HepG2 (cell line): ENCODE data around the gene TAF6. TPM values are rescaled to one million over a fixed set of nuclear protein-coding genes. Genes with fewer than 3 reads are reported as not detected.
A peak's percentile ranks its signal among the peaks of the same experiment; 100 is the strongest.

Experiments
- CC2D1A ChIP-seq: sonication (generic); formaldehyde crosslinking; IDR thresholded peaks from 2 replicates; pipeline ENCODE4 v1.8.1; 2023; ENCODE audit warnings: mild to moderate bottlenecking, missing genetic modification reagents
- IKZF5 ChIP-seq: IDR thresholded peaks from 2 replicates; pipeline ENCODE4 v1.6.1; 2018; ENCODE audit warnings: missing genetic modification reagents, mild to moderate bottlenecking, missing compliant biosample characterization
- KDM3A ChIP-seq: IDR thresholded peaks from 2 replicates; pipeline ENCODE4 v1.6.1; 2018; ENCODE audit warnings: low read depth, missing compliant biosample characterization
- MLLT10 ChIP-seq: sonication (generic); formaldehyde crosslinking; IDR thresholded peaks from 2 replicates; pipeline ENCODE4 v1.4.0; 2020; ENCODE audit warnings: missing genetic modification reagents
- NFKB2 ChIP-seq: sonication (generic); formaldehyde crosslinking; IDR thresholded peaks from 2 replicates; pipeline ENCODE4 v1.4.0; 2020; ENCODE audit warnings: missing genetic modification reagents, borderline replicate concordance
- NONO ChIP-seq, 2 experiments: fragments of 450-650 bp in 1 of 2; sonication (generic) in 1 of 2; formaldehyde crosslinking in 1 of 2; IDR thresholded peaks in 1 of 2; conservative IDR thresholded peaks in 1 of 2; 2 replicates each; pipeline versions ENCODE4 v1.6.1 to v1.8.0; 2017 to 2022; ENCODE audit warnings: mild to moderate bottlenecking in 1 of 2, missing genetic modification reagents in 1 of 2, moderate library complexity in 1 of 2
- PCBP2 ChIP-seq: fragments of 200-400 bp; formaldehyde crosslinking; optimal IDR thresholded peaks from 2 replicates; pipeline ENCODE3; 2018; ENCODE audit warnings: low read length, low read depth; ENCODE audit not compliant: poor library complexity, severe bottlenecking
- POLR2A ChIP-seq, 2 experiments: IDR thresholded peaks; 2 replicates each; pipeline ENCODE4 v1.6.1; 2011; ENCODE audit warnings: low read depth in 2 of 2, low read length in 2 of 2, mild to moderate bottlenecking in 1 of 2, moderate library complexity in 1 of 2; ENCODE audit not compliant: insufficient read depth in 1 of 2
- SNAPC2 ChIP-seq: sonication (generic); formaldehyde crosslinking; IDR thresholded peaks from 2 replicates; pipeline ENCODE4 v1.8.1; 2022; ENCODE audit warnings: mild to moderate bottlenecking, missing genetic modification reagents
- TARDBP ChIP-seq: sonication (generic); formaldehyde crosslinking; IDR thresholded peaks from 2 replicates; pipeline ENCODE4 v1.8.0; 2022; ENCODE audit warnings: mild to moderate bottlenecking, missing genetic modification reagents
- TGIF2 ChIP-seq: IDR thresholded peaks from 2 replicates; pipeline ENCODE4 v1.6.1; 2016; ENCODE audit warnings: control low read depth, missing compliant biosample characterization
- ZBTB40 ChIP-seq, 2 experiments: fragments of 450-650 bp in 1 of 2; sonication (generic) in 1 of 2; formaldehyde crosslinking in 1 of 2; IDR thresholded peaks; 2 replicates each; pipeline versions ENCODE4 v1.6.1 to v1.8.0; 2016 to 2022; ENCODE audit warnings: antibody characterized with exemption in 1 of 2, mild to moderate bottlenecking in 1 of 2, missing genetic modification reagents in 1 of 2
- ZC3H13 ChIP-seq: sonication (generic); formaldehyde crosslinking; IDR thresholded peaks from 2 replicates; pipeline ENCODE4 v1.8.1; 2023; ENCODE audit warnings: mild to moderate bottlenecking, missing genetic modification reagents, moderate library complexity
- ZNF20 ChIP-seq: sonication (generic); formaldehyde crosslinking; IDR thresholded peaks from 2 replicates; pipeline ENCODE4 v1.4.0; 2020; ENCODE audit warnings: mild to moderate bottlenecking, moderate library complexity, missing genetic modification reagents
- ZNF207 ChIP-seq: fragments of 450-650 bp; IDR thresholded peaks from 2 replicates; pipeline ENCODE4 v1.6.1; 2016; ENCODE audit warnings: antibody characterized with exemption, borderline replicate concordance
- polyA plus RNA-seq, 8 experiments: library from polyadenylated mRNA; depleted of rRNA in 3 of 8; stranded (reverse) in 7 of 8; unstranded in 1 of 8; fragments of >200 nt; fragmentation: Illumina TruSeq in 4 of 8; extraction: Trizol in 4 of 8; gene quantifications; 2 replicates each; pipeline versions ENCODE4 v1.2.1 to v1.2.3, GENCODE V29; 2011 to 2016; ENCODE audit warnings: low read depth in 4 of 8, missing spikeins in 1 of 8, mixed read lengths in 1 of 8; ENCODE audit not compliant: insufficient read depth in 1 of 8
- total RNA-seq, 5 experiments: library from RNA; depleted of rRNA; stranded (reverse); fragments of >200 nt; fragmentation: Illumina TruSeq; extraction: Trizol; gene quantifications; 2 replicates each; pipeline ENCODE4 v1.2.3, GENCODE V29; 2016; ENCODE audit warnings: low read depth in 1 of 5
- TF ChIP-seq, protein P1 (sequence below): IDR thresholded peaks from 2 replicates; pipeline ENCODE4 v1.6.1; 2016; ENCODE audit warnings: missing compliant biosample characterization, missing genetic modification reagents, borderline replicate concordance
- TF ChIP-seq, protein P2 (sequence below): IDR thresholded peaks from 2 replicates; pipeline ENCODE4 v1.6.1; 2016; ENCODE audit warnings: low read depth, control low read depth

TAF6 gene
- total and polyA plus RNA-seq, 2 of the 13 experiments (the other 11 are each of a cell fraction or from before 2014, with no cell fraction given), result 12.9 to 18.8 TPM

GRCh38 chr7:100080907-100081534 lies 38.1 kb downstream of the TAF6 start (continued):
- TF ChIP-seq ZBTB40 (IDR thresholded peaks at IDR 0.05) (no peak), ZBTB40 (CRISPR knock-in tag; IDR thresholded peaks at IDR 0.05) (no peak), KDM3A (CRISPR knock-in tag) (no peak), TGIF2 (CRISPR knock-in tag) (no peak), ZC3H13 (CRISPR knock-in tag) (no peak), SNAPC2 (no peak), IKZF5 (no peak), NFKB2 (no peak), MLLT10 (CRISPR knock-in tag) (no peak; the same call in 1 of the 2 replicates), ZNF207 (no peak), NONO (IDR thresholded peaks at IDR 0.05) (no peak), NONO (CRISPR knock-in tag; conservative IDR thresholded peaks at IDR 0.05) (no peak), CC2D1A (CRISPR knock-in tag) (no peak), PCBP2 (no peak), POLR2A (IDR thresholded peaks at IDR 0.05; ENCODE audit: insufficient read depth in 1 of 2, low read depth in 2 of 2, low read length in 2 of 2) (peak; percentile 24 to 76; a peak in 2 of 4 replicates), ZNF20 (CRISPR knock-in tag) (no peak), TARDBP (CRISPR knock-in tag) (no peak)
- TF ChIP-seq, protein P1, sequence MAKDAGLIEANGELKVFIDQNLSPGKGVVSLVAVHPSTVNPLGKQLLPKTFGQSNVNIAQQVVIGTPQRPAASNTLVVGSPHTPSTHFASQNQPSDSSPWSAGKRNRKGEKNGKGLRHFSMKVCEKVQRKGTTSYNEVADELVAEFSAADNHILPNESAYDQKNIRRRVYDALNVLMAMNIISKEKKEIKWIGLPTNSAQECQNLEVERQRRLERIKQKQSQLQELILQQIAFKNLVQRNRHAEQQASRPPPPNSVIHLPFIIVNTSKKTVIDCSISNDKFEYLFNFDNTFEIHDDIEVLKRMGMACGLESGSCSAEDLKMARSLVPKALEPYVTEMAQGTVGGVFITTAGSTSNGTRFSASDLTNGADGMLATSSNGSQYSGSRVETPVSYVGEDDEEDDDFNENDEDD (CRISPR knock-in tag), result no peak
- TF ChIP-seq, protein P2, sequence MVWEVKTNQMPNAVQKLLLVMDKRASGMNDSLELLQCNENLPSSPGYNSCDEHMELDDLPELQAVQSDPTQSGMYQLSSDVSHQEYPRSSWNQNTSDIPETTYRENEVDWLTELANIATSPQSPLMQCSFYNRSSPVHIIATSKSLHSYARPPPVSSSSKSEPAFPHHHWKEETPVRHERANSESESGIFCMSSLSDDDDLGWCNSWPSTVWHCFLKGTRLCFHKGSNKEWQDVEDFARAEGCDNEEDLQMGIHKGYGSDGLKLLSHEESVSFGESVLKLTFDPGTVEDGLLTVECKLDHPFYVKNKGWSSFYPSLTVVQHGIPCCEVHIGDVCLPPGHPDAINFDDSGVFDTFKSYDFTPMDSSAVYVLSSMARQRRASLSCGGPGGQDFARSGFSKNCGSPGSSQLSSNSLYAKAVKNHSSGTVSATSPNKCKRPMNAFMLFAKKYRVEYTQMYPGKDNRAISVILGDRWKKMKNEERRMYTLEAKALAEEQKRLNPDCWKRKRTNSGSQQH (CRISPR knock-in tag), result 0 out of 2 replicates have a peak, but pooled peaks have one; percentile 5
